Caki2 (cell line): Measurements from ENCODE around the gene COA1. TPM values are rescaled to one million over a fixed set of nuclear protein-coding genes. Genes with fewer than 3 reads are reported as not detected.

Experiments
- DNase-seq: peaks from one replicate; pipeline ENCODE4 v3.0.0-alpha.2; 2015; ENCODE audit warnings: low read depth
- in situ Hi-C: cut with HindIII; loops from 2 replicates; pipeline ENCODE4 v1.10.0; 2016; ENCODE audit warnings: low sequenced_read_pairs, low pct_unique_long_range_greater_than_20kb, mixed read lengths
- total RNA-seq: library from RNA; depleted of rRNA; stranded (reverse); fragments of >200 nt; shearing (Covaris generic); gene quantifications from 2 replicates; pipeline ENCODE4 v1.2.3, GENCODE V29; 2014; ENCODE audit warnings: low replicate concordance; rRNA removed

Gene COA1
- total RNA-seq, 1 experiment from 2014 or later: 128 TPM

DNA sequence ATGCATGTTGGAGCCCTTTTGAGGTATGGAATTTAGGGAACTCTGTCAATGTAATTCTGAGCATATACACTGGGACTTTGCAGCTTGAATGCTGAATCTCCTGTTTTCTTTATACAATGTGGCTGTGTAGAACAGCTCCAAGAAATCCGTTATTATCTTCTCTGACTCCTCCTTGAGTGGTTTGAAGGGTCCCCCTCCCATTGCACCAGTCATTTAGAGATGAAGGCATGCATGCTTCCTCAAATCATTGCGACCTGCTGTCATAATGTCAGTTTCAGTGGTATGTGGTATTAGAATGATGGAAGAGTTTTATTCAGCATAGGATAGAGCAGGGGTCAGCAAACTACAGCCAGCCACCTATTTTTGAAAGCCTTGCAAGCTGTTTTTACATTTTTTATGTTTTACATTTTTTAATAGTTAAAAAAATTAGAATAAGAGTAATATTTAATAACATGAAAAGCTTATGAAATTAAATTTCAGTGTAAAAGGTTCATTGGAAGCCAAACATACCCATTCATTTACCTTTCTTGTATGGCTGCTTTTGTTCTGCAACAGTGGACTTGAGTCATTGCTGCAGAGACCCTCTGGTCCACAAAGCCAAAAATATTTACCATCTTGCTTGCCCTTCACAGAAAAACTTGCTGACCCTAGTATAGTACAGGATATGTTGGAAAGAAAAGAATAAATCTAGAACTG is 138.3 kb downstream of the COA1 start:
- in situ Hi-C loops: no loop called here
- DNase-seq: no peak

GRCh38 chr7:43589728-43590127 is 139.6 kb downstream of the COA1 start:
- in situ Hi-C loops: no loop called here
- no peak for DNase-seq

Other genes starting within 250 kb of the COA1 start
- 54.6 and 68.4 TPM in 2 replicates for gene STK17A, start 146.4 kb downstream of the COA1 start, total RNA-seq
- 98.2 and 131 TPM in 2 replicates for gene BLVRA, start 29.2 kb upstream of the COA1 start, total RNA-seq
- 122 and 157 TPM in 2 replicates for gene MRPS24, start 140.0 kb upstream of the COA1 start, total RNA-seq
- 22.0 and 30.4 TPM in 2 replicates for gene URGCP, start 177.1 kb upstream of the COA1 start, total RNA-seq
- gene UBE2D4, start 196.9 kb upstream of the COA1 start, total RNA-seq: 13.4 and 15.4 TPM in 2 replicates